ENCODE measurements around the gene HMGCL.
A peak's percentile ranks its signal among the peaks of the same experiment; 100 is the strongest.
"Not testable (repeated sequence)": the region's sequence is repeated elsewhere in the genome, so short reads cannot be mapped to it uniquely, and the experiment has no call there.

Gene HMGCL

GRCh38 chr1:23825076-23825761 is at the start of gene HMGCL:
Gene HMGCL (minus strand): TSS chr1:23825429. CDS start chr1:23825415, 14 bp downstream.
- peak; percentile 90 for DNase-seq

GRCh38 chr1:23872421-23872820 is 47.2 kb upstream of the HMGCL start:
- no peak for DNase-seq

- DNase-seq: no peak
Observed at GRCh38 chr1:23869051-23869450, 43.8 kb upstream of the HMGCL start.

- DNase-seq: no peak
Observed at GRCh38 chr1:23868557-23869016, 43.4 kb upstream of the HMGCL start.

- peak; percentile 96 for DNase-seq
Observed at GRCh38 chr1:23867895-23868556, 42.8 kb upstream of the HMGCL start, which contains the start of gene FUCA1. Gene FUCA1 (minus strand): TSS chr1:23868290. CDS start chr1:23868286, 4 bp downstream.

GRCh38 chr1:23867542-23867894 is 42.3 kb upstream of the HMGCL start:
- DNase-seq: no peak

- no peak for DNase-seq
Observed at GRCh38 chr1:23865543-23865930, 40.3 kb upstream of the HMGCL start.

- no peak for DNase-seq
Observed at GRCh38 chr1:23864801-23865542, 39.7 kb upstream of the HMGCL start.

- no peak for DNase-seq
Observed at GRCh38 chr1:23862640-23863039, 37.4 kb upstream of the HMGCL start.

GRCh38 chr1:23854568-23854967 is 29.3 kb upstream of the HMGCL start:
- DNase-seq: no peak

GRCh38 chr1:23853124-23853523 is 27.9 kb upstream of the HMGCL start:
- DNase-seq: not testable (repeated sequence)

- DNase-seq: not testable (repeated sequence)
Observed at GRCh38 chr1:23851406-23851805, 26.2 kb upstream of the HMGCL start.

- no peak for DNase-seq
Observed at GRCh38 chr1:23848673-23849616, 23.7 kb upstream of the HMGCL start.

- DNase-seq: not testable (repeated sequence)
Observed at GRCh38 chr1:23847482-23848095, 22.4 kb upstream of the HMGCL start.

- DNase-seq: no peak
Observed at GRCh38 chr1:23845163-23845562, 19.9 kb upstream of the HMGCL start.

GRCh38 chr1:23843644-23844043 is 18.4 kb upstream of the HMGCL start:
- DNase-seq: no peak

GRCh38 chr1:23838401-23838866 is 13.2 kb upstream of the HMGCL start:
- peak; percentile 47 for DNase-seq

- no peak for DNase-seq
Observed at GRCh38 chr1:23837908-23838307, 12.7 kb upstream of the HMGCL start.

GRCh38 chr1:23836037-23836436 is 10.8 kb upstream of the HMGCL start:
- no peak for DNase-seq

- not testable (repeated sequence) for DNase-seq
Observed at GRCh38 chr1:23834156-23834555, 8.9 kb upstream of the HMGCL start.

GRCh38 chr1:23827717-23828116 is 2.5 kb upstream of the HMGCL start:
- DNase-seq: no peak

- DNase-seq: not testable (repeated sequence)
Observed at GRCh38 chr1:23826590-23826989, 1.4 kb upstream of the HMGCL start.
